RWPE1 (cell line): Measurements from ENCODE around the gene GSX2.

Source experiments
- CTCF ChIA-PET: fragments of 350-600 bp; sonication (Branson Sonifier 250); formaldehyde crosslinking; extraction: SDS; loops from one replicate; lab custom pipeline; 2021; lab: Yijun Ruan, JAX
- POLR2A ChIA-PET: fragments of 400-600 bp; formaldehyde crosslinking; extraction: SDS; loops from one replicate; lab custom pipeline; 2020; ENCODE audit warnings: antibody characterized with exemption; ENCODE audit not compliant: low non-redundant PET; lab: Yijun Ruan, JAX
- DNase-seq: peaks from one replicate; pipeline ENCODE4 v3.0.0; 2012; ENCODE audit warnings: low spot score
- H3K27ac ChIP-seq: fragments of 450-650 bp; 2 replicates; pipeline ENCODE4 v1.5.1; 2017
- TF ChIP-seq, protein P1 (sequence below): fragments of 450-650 bp; conservative IDR thresholded peaks from 2 replicates; pipeline ENCODE4 v1.5.1; 2017; ENCODE audit warnings: low read depth, mild to moderate bottlenecking

The GSX2 gene

DNA sequence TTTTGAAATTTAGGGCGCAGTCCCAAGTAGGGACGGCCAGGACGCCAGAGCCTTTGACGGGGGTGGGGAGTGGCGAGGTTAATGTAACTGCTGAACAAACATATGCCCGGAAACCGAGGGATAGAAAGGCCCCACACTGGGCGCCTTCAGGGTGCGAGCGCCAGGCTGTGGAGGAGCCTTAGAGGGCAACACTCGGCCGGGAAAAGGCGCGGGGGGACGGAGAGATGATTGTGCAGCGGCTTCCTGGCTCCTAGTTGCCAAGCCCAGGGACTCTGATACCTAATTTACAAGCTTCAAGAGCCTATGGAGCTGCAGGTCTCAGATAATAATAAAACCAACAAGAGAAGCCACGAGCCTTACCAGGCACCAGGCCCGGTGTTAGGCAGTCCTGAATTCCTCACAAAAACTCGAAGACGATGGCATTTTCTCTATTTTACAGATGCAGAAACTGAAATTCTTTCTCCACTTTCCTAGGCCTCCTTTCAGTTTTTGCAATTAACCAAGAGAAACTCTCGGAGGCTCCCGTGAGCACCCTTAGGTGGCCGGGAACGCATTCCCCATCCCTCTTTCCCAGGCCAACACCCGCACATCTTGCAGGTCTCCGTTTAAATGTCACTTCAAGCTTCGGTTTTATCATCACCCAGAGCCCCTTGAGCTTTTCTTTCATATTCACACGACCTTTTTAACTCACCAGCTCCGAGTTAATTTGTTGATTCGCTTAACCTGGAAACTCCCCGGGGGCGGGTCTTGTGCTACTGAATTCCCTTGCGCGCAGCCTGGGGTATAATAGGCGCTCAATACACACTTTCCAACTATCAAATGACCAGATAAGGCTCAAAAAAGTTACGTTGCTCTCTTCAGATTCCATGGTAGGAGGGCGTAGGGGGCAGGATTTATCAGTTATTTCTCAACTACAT lies 6.4 kb upstream of the GSX2 start:
- TF ChIP-seq, protein P1, sequence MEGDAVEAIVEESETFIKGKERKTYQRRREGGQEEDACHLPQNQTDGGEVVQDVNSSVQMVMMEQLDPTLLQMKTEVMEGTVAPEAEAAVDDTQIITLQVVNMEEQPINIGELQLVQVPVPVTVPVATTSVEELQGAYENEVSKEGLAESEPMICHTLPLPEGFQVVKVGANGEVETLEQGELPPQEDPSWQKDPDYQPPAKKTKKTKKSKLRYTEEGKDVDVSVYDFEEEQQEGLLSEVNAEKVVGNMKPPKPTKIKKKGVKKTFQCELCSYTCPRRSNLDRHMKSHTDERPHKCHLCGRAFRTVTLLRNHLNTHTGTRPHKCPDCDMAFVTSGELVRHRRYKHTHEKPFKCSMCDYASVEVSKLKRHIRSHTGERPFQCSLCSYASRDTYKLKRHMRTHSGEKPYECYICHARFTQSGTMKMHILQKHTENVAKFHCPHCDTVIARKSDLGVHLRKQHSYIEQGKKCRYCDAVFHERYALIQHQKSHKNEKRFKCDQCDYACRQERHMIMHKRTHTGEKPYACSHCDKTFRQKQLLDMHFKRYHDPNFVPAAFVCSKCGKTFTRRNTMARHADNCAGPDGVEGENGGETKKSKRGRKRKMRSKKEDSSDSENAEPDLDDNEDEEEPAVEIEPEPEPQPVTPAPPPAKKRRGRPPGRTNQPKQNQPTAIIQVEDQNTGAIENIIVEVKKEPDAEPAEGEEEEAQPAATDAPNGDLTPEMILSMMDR, result no peak
- DNase-seq, result no peak
- CTCF ChIA-PET, result no interaction called here
- no peak overlapping the region for H3K27ac ChIP-seq
- POLR2A ChIA-PET, result no interaction called here

DNA sequence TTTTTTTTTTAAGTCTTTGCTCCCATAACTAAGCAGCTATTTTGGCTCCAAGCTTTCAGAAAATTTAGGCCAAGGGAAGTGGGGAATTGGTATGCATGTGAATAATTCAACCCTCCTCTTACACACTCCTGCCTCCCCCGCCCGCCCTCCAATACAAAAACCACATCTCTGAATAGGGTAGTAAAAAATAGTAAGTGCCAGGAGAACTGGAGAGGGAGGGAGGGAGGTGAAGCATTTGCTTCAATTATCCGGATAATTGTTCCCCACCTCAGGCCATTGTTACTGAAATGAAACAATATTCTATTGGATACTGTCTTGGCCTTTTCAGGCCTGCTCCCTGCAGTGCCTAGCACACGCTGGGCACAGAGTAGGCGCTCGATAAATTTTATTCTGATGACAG lies 5.5 kb upstream of the GSX2 start:
- TF ChIP-seq, protein P1, result no peak
- ChIA-PET CTCF (no interaction called here), POLR2A (no interaction called here)
- no peak overlapping the region for H3K27ac ChIP-seq
- DNase-seq, result no peak

DNA sequence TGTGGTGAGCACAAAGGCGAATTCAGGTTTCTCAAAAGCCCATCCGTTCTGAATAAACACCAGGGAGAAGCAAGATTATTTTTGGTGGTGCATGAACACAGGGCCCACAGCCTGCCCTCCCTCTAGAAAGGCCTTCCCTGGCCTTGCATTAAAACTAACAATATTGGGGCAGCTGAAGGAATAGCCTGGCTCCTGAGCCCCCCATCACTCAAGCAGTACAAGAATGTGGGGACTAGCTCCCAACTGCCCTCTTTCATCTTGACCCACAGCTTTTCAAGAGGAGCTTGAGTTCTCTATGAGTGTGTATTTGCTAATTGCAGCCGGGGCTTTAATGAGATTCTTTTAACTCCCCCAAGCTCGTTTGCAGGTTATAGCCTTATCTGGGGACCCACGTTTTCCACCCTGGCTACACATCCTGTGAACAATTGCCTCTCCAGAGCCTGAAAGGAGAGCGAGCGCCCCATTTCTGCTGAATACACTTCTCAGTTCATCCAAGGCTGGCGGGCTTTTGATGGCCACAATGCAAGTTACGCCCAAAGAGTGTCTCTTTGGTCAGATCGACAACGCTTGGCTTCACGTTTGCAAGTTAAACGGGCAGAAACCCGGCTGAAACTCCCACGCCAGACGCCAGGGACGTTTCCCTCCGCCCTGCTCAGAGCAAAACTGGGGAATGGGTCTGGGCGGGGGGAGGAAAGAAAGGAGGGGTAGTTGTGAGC lies 4.7 kb upstream of the GSX2 start:
- DNase-seq, result no peak
- H3K27ac ChIP-seq, result no peak overlapping the region
- POLR2A ChIA-PET, result no interaction called here
- CTCF ChIA-PET, result interaction anchor here (0.8 kb wide), 1 partner anchor 186 kb away, joined by 3 read pairs; no protein-coding TSS in a partner anchor
- TF ChIP-seq, protein P1, result no peak

- H3K27ac ChIP-seq, result no peak overlapping the region
- POLR2A ChIA-PET, result no interaction called here
- TF ChIP-seq, protein P1, result no peak
- DNase-seq, result no peak
- CTCF ChIA-PET, result interaction anchor here (0.8 kb wide), 1 partner anchor 188 kb away, joined by 3 read pairs; no protein-coding TSS in a partner anchor
Observed at GRCh38 chr4:54096295-54096962, 3.5 kb upstream of the GSX2 start.

DNA sequence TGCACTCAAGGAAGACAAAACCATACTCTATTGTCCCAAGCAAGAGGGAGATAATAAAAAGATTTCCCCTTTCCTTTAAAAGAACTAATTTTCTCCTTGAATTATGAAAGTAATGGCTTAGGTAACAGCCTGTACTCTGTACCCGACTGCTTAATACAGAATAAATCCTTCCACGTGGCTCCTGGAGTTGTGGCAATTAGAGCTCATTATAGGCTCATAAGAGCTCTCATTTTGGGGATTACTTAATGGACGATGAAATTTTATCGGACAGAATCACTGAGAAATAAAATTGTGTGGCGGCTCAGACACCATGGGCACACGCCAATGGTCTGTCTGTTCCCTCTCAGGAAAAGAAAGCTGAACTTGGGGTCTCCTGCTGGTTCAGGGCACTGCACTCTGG lies 2.8 kb upstream of the GSX2 start:
- ChIA-PET POLR2A (no interaction called here), CTCF (no interaction called here)
- H3K27ac ChIP-seq, result no peak overlapping the region
- no peak for DNase-seq
- TF ChIP-seq, protein P1, result no peak

GRCh38 chr4:54098375-54098774 lies 1.6 kb upstream of the GSX2 start:
- H3K27ac ChIP-seq, result no peak overlapping the region
- no peak for DNase-seq
- TF ChIP-seq, protein P1, result no peak
- POLR2A ChIA-PET, result no interaction called here
- CTCF ChIA-PET, result no interaction called here
